ENCODE data around the gene LIPF.
A peak's percentile ranks its signal among the peaks of the same experiment; 100 is the strongest.
"Not testable (repeated sequence)": the region's sequence is repeated elsewhere in the genome, so short reads cannot be mapped to it uniquely, and the experiment has no call there.

LIPF gene

GRCh38 chr10:88680958-88681357 lies 16.7 kb downstream of the LIPF start:
- DNase-seq: no peak

DNA sequence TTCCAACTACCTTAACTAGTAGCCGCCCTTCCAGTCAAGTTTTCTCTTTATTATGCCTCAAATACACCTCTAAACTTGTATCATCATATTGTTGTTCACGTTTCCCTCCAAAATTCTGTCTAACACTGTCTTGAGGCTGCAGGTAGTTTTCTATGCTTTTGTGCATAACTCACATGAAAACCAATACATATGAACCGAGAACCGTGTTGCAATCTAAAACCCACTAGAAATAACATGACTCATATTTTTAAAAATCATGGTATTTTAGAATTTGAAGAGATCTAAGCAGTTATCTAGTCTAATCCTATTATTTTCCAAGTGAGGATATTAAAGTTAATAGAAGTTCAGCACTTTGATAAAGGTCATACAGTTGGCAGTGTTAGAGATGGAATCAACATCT lies 18.2 kb downstream of the LIPF start:
- no peak for DNase-seq

DNA sequence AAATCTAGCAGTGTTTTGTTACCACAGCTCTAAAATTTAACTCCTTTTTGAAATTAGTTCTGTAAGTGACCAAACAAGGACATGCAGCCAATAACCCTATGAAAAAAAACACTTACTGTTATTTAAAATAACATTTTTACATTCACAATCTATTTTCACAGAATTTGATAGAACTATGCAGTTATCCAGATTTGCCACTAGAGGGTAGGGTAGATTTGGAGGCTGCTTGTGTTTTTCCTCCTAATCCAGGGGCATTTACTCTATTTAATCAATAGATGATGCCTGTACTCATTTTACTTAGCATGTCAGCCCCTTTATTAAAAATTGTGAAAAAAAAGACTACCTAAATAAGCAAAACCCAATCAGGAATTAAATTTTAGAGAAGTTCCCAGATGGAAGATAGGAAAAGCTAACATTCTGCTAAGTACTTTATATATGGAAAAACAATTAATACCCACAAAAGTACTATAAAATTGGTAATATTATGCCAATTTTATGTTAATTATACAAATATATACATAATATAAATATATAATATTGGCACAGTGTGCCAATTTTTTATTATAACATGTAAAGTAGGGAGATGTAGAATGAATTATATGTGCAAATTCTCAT lies 23.7 kb downstream of the LIPF start:
- DNase-seq: no peak

DNA sequence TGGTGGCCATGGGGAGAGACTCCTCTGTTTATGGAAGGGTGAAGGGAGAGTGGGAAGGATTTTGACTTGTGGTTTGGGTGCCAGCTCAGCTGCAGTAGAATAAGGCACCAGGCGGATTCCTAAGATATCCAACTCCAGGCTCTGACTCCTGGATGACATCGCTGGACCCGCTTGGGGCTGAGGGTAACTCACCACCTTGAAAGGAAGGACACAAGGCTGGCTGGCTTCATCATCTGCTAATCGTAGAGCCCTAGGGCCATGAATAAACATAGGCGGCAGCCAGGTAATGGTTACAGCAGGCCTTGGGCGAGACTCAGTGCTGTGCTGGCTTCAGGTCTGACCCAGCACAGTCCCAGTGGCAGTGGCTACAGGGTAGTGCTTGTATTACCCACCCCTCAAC lies 25.1 kb downstream of the LIPF start:
- DNase-seq: no peak

DNA sequence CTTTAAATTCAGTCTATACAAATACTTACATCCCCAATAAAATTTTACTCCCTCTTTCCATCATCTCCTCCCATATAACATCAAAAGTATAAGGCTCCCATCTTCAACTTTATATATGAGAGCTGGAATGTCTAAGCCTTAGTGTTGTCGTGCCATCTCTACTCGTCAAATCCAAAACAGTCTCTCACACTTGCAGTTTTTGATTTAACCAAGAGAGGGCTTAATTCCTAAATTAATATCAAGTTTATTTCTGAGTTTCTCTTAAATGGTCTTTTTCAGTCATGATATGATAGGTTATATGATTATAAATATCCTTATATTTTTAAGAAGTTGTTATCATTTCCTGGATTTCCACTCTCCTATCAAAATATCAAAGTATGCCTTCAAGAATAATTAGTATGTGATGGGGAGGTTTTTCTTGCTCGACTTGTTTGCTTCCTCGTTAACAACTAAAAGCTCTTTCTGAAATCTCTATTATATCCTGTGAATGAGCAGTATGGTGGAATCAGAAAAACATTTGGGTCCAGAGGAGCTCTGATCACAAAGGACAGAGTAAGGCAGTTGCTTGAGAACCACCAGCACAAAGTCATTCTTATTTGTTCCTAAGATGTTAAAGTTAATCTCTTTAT lies 29.3 kb downstream of the LIPF start:
- no peak for DNase-seq

DNA sequence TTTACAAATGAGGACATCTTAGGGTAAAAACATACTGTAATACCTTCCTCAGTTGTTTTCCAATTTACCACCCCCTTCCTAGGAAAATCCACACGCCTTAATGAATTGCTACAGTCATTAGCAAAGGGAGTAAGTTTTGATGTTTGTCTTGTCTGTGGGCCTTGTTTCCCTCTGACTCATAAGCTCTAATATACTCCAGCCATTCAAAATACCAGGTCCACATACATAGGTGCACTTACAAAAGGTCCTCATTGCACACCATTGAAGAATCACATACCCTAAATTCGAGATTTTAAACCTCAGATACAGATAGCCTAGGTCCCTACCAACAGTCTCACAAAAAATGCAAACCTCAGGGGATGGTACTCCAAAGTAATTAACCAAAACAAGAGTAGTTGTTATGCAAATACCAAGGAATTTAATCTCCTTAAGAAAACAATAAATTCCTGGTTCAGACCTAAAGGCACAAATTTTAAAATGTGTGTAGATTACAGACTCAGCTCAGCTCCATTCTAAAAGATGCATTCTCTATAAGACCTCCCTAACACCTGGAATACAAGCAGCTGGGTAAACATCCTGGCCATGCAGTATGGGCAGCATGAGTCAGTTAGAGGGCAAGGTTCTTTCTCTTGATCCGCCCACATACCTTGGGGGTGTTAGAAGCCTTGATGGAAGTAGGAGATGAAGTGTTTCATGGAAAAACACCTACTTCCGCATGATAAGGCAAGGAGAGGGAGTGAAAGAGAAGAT lies 38.8 kb downstream of the LIPF start:
- DNase-seq: peak; percentile 93

- DNase-seq: no peak
These were observed 41.7 kb downstream of the LIPF start, which contains the start of gene LIPK for GRCh38 chr10:88705958-88706357. Gene LIPK (plus strand): TSS chr10:88706249. CDS start chr10:88724544, 18,295 bp downstream.

- peak; percentile 71 for DNase-seq
These were observed 43.4 kb downstream of the LIPF start for GRCh38 chr10:88707429-88708155.

DNA sequence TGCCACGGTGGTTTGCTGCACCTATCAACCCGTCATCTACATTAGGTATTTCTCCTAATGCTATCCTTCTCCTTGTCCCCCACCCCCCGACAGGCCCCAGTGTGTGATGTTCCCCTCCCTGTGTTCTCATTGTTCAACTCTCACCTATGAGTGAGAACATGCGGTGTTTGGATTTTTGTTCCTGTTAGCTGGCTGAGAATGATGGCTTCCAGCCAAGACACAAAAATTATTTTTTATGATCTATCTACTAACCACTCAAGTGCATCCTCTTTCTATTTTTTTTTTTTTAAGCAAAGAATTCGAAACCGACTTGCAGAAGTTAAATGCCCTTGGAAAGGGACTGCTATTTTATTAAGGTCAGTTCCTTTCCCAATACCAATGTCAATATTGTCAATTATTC lies 45.1 kb downstream of the LIPF start:
- DNase-seq: not testable (repeated sequence)

- no peak for DNase-seq
These were observed 51.3 kb downstream of the LIPF start for GRCh38 chr10:88715517-88715916.

- no peak for DNase-seq
These were observed 57.1 kb downstream of the LIPF start for GRCh38 chr10:88721392-88721791.

GRCh38 chr10:88725798-88726197 lies 61.6 kb downstream of the LIPF start:
- no peak for DNase-seq

DNA sequence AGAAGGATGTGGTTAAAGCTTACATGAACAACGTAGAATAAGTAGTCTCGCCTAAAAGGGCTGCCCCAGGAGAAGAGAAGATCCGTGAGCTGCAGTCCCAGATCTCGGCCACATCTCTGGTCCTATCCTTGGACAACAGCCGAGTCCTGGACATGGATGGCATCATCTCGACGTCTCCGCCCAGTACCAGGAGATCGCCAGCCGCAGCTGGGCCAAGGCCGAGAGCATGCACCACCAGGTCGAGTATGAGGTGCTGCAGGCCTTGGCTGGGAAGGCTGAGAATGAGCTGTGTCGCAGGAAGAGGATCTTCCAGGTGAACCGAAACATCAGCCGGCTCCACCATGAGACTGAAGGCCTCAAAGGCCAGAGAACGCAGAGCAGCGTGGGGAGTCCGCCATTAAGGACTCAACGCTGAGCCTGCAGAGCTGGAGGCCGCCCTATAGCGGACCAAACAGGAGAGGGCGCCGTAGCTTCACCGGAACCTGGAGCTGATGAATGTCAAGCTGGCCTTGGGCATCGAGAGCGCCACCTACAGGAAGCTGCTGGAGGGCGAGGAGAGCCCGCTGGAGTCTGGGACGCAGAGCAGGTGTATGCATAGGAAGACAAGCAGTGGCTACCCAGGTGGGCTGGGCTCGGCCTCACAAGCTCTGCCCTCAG lies 64.0 kb downstream of the LIPF start:
- no peak for DNase-seq
